GM21423 (cell line): ENCODE data around the gene PILRB.
"Not testable (repeated sequence)": the region's sequence is repeated elsewhere in the genome, so short reads cannot be mapped to it uniquely, and the experiment has no call there.

Experiments used
- ATAC-seq: cut with Tn5 transposase; IDR thresholded peaks from one replicate; pipeline ENCODE4 v1.9.1; 2021; ENCODE audit warnings: mild to moderate bottlenecking, moderate library complexity; ENCODE audit not compliant: unreplicated experiment

The PILRB gene

GRCh38 chr7:100373870-100374598 lies 16.1 kb downstream of the PILRB start:
- not testable (repeated sequence) for ATAC-seq

GRCh38 chr7:100374601-100375000 lies 16.7 kb downstream of the PILRB start:
- no peak for ATAC-seq

- no peak for ATAC-seq
Observed at GRCh38 chr7:100376066-100376465, 18.1 kb downstream of the PILRB start.

- no peak for ATAC-seq
Observed at GRCh38 chr7:100378114-100378755, 20.3 kb downstream of the PILRB start.

GRCh38 chr7:100380196-100380595 lies 22.3 kb downstream of the PILRB start:
- no peak for ATAC-seq

- ATAC-seq = not testable (repeated sequence)
Observed at GRCh38 chr7:100381531-100382233, 23.8 kb downstream of the PILRB start.

GRCh38 chr7:100382234-100382853 lies 24.4 kb downstream of the PILRB start:
- ATAC-seq = not testable (repeated sequence)

GRCh38 chr7:100384628-100385294 lies 26.8 kb downstream of the PILRB start:
- ATAC-seq = no peak

- no peak for ATAC-seq
Observed at GRCh38 chr7:100386940-100387339, 29.0 kb downstream of the PILRB start.

- ATAC-seq = no peak
Observed at GRCh38 chr7:100387695-100388094, 29.8 kb downstream of the PILRB start.

GRCh38 chr7:100389437-100390088 lies 31.6 kb downstream of the PILRB start:
- no peak for ATAC-seq

GRCh38 chr7:100390286-100391009 lies 32.5 kb downstream of the PILRB start:
- ATAC-seq = no peak

- no peak for ATAC-seq
Observed at GRCh38 chr7:100393233-100393905, 35.5 kb downstream of the PILRB start.

- ATAC-seq = no peak
Observed at GRCh38 chr7:100394077-100394476, 36.2 kb downstream of the PILRB start.

- ATAC-seq = peak; percentile 89
Observed at GRCh38 chr7:100396421-100396982, 38.6 kb downstream of the PILRB start.

GRCh38 chr7:100397315-100398081 lies 39.6 kb downstream of the PILRB start:
- ATAC-seq = no peak

- no peak for ATAC-seq
Observed at GRCh38 chr7:100398239-100398638, 40.3 kb downstream of the PILRB start.

GRCh38 chr7:100400041-100400440 lies 42.1 kb downstream of the PILRB start:
- ATAC-seq = no peak
